Activated CD4-positive, alpha-beta memory T cell treated with anti-CD3 and anti-CD28 coated beads for 36 hours (primary cell): Measurements from ENCODE around the gene NTM. TPM values are rescaled to one million over a fixed set of nuclear protein-coding genes. Genes with fewer than 3 reads are reported as not detected.

Experiments
- CTCF ChIA-PET: fragments of 350-600 bp; sonication (Branson Sonifier 250); formaldehyde crosslinking; loops from one replicate; lab custom pipeline; 2021; ENCODE audit warnings: antibody characterized with exemption, inconsistent platforms; lab: Charles Lee
- POLR2A ChIA-PET: fragments of 350-600 bp; sonication (Branson Sonifier 250); formaldehyde crosslinking; loops from one replicate; lab custom pipeline; 2021; ENCODE audit warnings: antibody characterized with exemption; lab: Charles Lee
- DNase-seq: peaks from one replicate; pipeline ENCODE4 v3.0.0-alpha.2; 2020
- H3K27ac Mint-ChIP-seq: one replicate; pipeline ENCODE4 v1.8.0; 2021; ENCODE audit warnings: mixed read lengths
- H3K27me3 Mint-ChIP-seq: one replicate; pipeline ENCODE4 v1.8.0; 2021; ENCODE audit warnings: mixed read lengths
- H3K36me3 Mint-ChIP-seq: one replicate; pipeline ENCODE4 v1.8.0; 2021; ENCODE audit warnings: mixed read lengths
- H3K4me1 Mint-ChIP-seq: one replicate; pipeline ENCODE4 v1.8.0; 2021; ENCODE audit warnings: low read depth, mixed read lengths
- H3K4me3 Mint-ChIP-seq: one replicate; pipeline ENCODE4 v1.8.0; 2021; ENCODE audit warnings: mild to moderate bottlenecking, mixed read lengths
- H3K9me3 Mint-ChIP-seq: one replicate; pipeline ENCODE4 v1.8.0; 2021; ENCODE audit warnings: mixed read lengths
- intact Hi-C: fragments of 100-400 bp; cut with micrococcal nuclease; formaldehyde crosslinking; loops from one replicate; pipeline ENCODE4 v1.15.1; 2023
- total RNA-seq, 2 experiments: library from RNA; stranded (reverse); gene quantifications; one replicate each; pipeline ENCODE4 v1.2.3, GENCODE V29; 2021

Gene NTM
- total RNA-seq, 2 experiments from 2014 or later, result not detected

- DNase-seq, result no peak
- ChIA-PET CTCF (no interaction called here), POLR2A (no interaction called here)
- no peaks in the 10 kb centered on the region for H3K4me1 Mint-ChIP-seq
- intact Hi-C loops, result no loop called here
- H3K27ac Mint-ChIP-seq, result no peak overlapping the region
- no peaks in the 10 kb centered on the region for H3K9me3 Mint-ChIP-seq
- H3K4me3 Mint-ChIP-seq, result no peak overlapping the region
- H3K36me3 Mint-ChIP-seq, result no peaks in the 10 kb centered on the region
- no peaks in the 10 kb centered on the region for H3K27me3 Mint-ChIP-seq
Measured at GRCh38 chr11:131787119-131787518, 416.7 kb downstream of the NTM start.

GRCh38 chr11:131790586-131790985, 420.2 kb downstream of the NTM start:
- Mint-ChIP-seq H3K27me3 (no peaks in the 10 kb centered on the region), H3K4me1 (no peaks in the 10 kb centered on the region), H3K36me3 (no peaks in the 10 kb centered on the region), H3K27ac (no peak overlapping the region), H3K9me3 (no peaks in the 10 kb centered on the region), H3K4me3 (no peak overlapping the region)
- POLR2A ChIA-PET, result no interaction called here
- no peak for DNase-seq
- CTCF ChIA-PET, result no interaction called here
- intact Hi-C loops, result no loop called here

- H3K4me1 Mint-ChIP-seq, result no peaks in the 10 kb centered on the region
- H3K4me3 Mint-ChIP-seq, result no peak overlapping the region
- H3K9me3 Mint-ChIP-seq, result no peaks in the 10 kb centered on the region
- no peak for DNase-seq
- H3K36me3 Mint-ChIP-seq, result no peaks in the 10 kb centered on the region
- intact Hi-C loops, result no loop called here
- no peak overlapping the region for H3K27ac Mint-ChIP-seq
- ChIA-PET POLR2A (no interaction called here), CTCF (no interaction called here)
- H3K27me3 Mint-ChIP-seq, result no peaks in the 10 kb centered on the region
Measured at GRCh38 chr11:131792243-131792642, 421.8 kb downstream of the NTM start.

GRCh38 chr11:131796089-131796488, 425.7 kb downstream of the NTM start:
- Mint-ChIP-seq H3K27me3 (no peaks in the 10 kb centered on the region), H3K27ac (no peak overlapping the region), H3K36me3 (no peaks in the 10 kb centered on the region), H3K4me3 (no peak overlapping the region), H3K4me1 (no peaks in the 10 kb centered on the region), H3K9me3 (no peaks in the 10 kb centered on the region)
- intact Hi-C loops, result no loop called here
- CTCF ChIA-PET, result no interaction called here
- POLR2A ChIA-PET, result no interaction called here
- no peak for DNase-seq

- H3K9me3 Mint-ChIP-seq, result no peaks in the 10 kb centered on the region
- CTCF ChIA-PET, result no interaction called here
Measured at GRCh38 chr11:131796541-131796940, 426.1 kb downstream of the NTM start.

GRCh38 chr11:131800452-131800851, 430.0 kb downstream of the NTM start:
- Mint-ChIP-seq H3K36me3 (no peaks in the 10 kb centered on the region), H3K4me3 (no peak overlapping the region), H3K4me1 (no peaks in the 10 kb centered on the region), H3K27me3 (no peaks in the 10 kb centered on the region), H3K27ac (no peak overlapping the region), H3K9me3 (no peaks in the 10 kb centered on the region)
- DNase-seq, result no peak
- intact Hi-C loops, result no loop called here
- ChIA-PET POLR2A (no interaction called here), CTCF (no interaction called here)

More at GRCh38 chr11:131796541-131796940, 426.1 kb downstream of the NTM start:
- Mint-ChIP-seq H3K4me1 (no peaks in the 10 kb centered on the region), H3K27ac (no peak overlapping the region), H3K4me3 (no peak overlapping the region), H3K36me3 (no peaks in the 10 kb centered on the region), H3K27me3 (no peaks in the 10 kb centered on the region)
- DNase-seq, result no peak
- intact Hi-C loops, result no loop called here
- POLR2A ChIA-PET, result no interaction called here

- intact Hi-C loops, result no loop called here
- Mint-ChIP-seq H3K27me3 (no peaks in the 10 kb centered on the region), H3K4me3 (no peak overlapping the region)
Measured at GRCh38 chr11:131802440-131803115, 432.2 kb downstream of the NTM start.

GRCh38 chr11:131807876-131808275, 437.5 kb downstream of the NTM start:
- Mint-ChIP-seq H3K27ac (no peak overlapping the region), H3K36me3 (no peaks in the 10 kb centered on the region), H3K4me1 (no peaks in the 10 kb centered on the region), H3K9me3 (no peaks in the 10 kb centered on the region), H3K4me3 (no peak overlapping the region), H3K27me3 (no peaks in the 10 kb centered on the region)
- intact Hi-C loops, result no loop called here
- POLR2A ChIA-PET, result no interaction called here
- no peak for DNase-seq
- CTCF ChIA-PET, result no interaction called here

More at GRCh38 chr11:131802440-131803115, 432.2 kb downstream of the NTM start:
- Mint-ChIP-seq H3K9me3 (no peaks in the 10 kb centered on the region), H3K27ac (no peak overlapping the region), H3K36me3 (no peaks in the 10 kb centered on the region), H3K4me1 (no peaks in the 10 kb centered on the region)
- ChIA-PET CTCF (no interaction called here), POLR2A (no interaction called here)
- no peak for DNase-seq

- Mint-ChIP-seq H3K27ac (no peak overlapping the region), H3K9me3 (no peaks in the 10 kb centered on the region), H3K4me3 (no peak overlapping the region), H3K36me3 (no peaks in the 10 kb centered on the region), H3K27me3 (no peaks in the 10 kb centered on the region), H3K4me1 (no peaks in the 10 kb centered on the region)
- intact Hi-C loops, result no loop called here
- CTCF ChIA-PET, result no interaction called here
- no peak for DNase-seq
- POLR2A ChIA-PET, result no interaction called here
Measured at GRCh38 chr11:131808470-131808869, 438.1 kb downstream of the NTM start.

- no peaks in the 10 kb centered on the region for H3K27me3 Mint-ChIP-seq
- intact Hi-C loops, result no loop called here
- no peaks in the 10 kb centered on the region for H3K4me1 Mint-ChIP-seq
- ChIA-PET POLR2A (no interaction called here), CTCF (no interaction called here)
- H3K27ac Mint-ChIP-seq, result no peak overlapping the region
- no peak for DNase-seq
- no peaks in the 10 kb centered on the region for H3K9me3 Mint-ChIP-seq
- no peak overlapping the region for H3K4me3 Mint-ChIP-seq
- H3K36me3 Mint-ChIP-seq, result no peaks in the 10 kb centered on the region
Measured at GRCh38 chr11:131809203-131809918, 438.9 kb downstream of the NTM start.

GRCh38 chr11:131810541-131810940, 440.1 kb downstream of the NTM start:
- no peak for DNase-seq
- H3K4me1 Mint-ChIP-seq, result no peaks in the 10 kb centered on the region
- POLR2A ChIA-PET, result no interaction called here
- no peaks in the 10 kb centered on the region for H3K27me3 Mint-ChIP-seq
- no peak overlapping the region for H3K27ac Mint-ChIP-seq
- intact Hi-C loops, result no loop called here
- H3K4me3 Mint-ChIP-seq, result no peak overlapping the region
- CTCF ChIA-PET, result no interaction called here
- no peaks in the 10 kb centered on the region for H3K9me3 Mint-ChIP-seq
- H3K36me3 Mint-ChIP-seq, result no peaks in the 10 kb centered on the region

- Mint-ChIP-seq H3K4me3 (no peak overlapping the region), H3K9me3 (no peaks in the 10 kb centered on the region), H3K4me1 (no peaks in the 10 kb centered on the region), H3K36me3 (no peaks in the 10 kb centered on the region), H3K27me3 (no peaks in the 10 kb centered on the region), H3K27ac (no peak overlapping the region)
- ChIA-PET CTCF (no interaction called here), POLR2A (no interaction called here)
- intact Hi-C loops, result no loop called here
- no peak for DNase-seq
Measured at GRCh38 chr11:131811383-131811782, 441.0 kb downstream of the NTM start.

- CTCF ChIA-PET, result no interaction called here
- Mint-ChIP-seq H3K4me3 (no peak overlapping the region), H3K4me1 (no peaks in the 10 kb centered on the region), H3K27me3 (no peaks in the 10 kb centered on the region), H3K27ac (no peak overlapping the region), H3K9me3 (no peaks in the 10 kb centered on the region), H3K36me3 (no peaks in the 10 kb centered on the region)
- POLR2A ChIA-PET, result no interaction called here
- DNase-seq, result no peak
- intact Hi-C loops, result no loop called here
Measured at GRCh38 chr11:131814108-131814507, 443.7 kb downstream of the NTM start.
